Measurements from ENCODE around the gene PHACTR3.

The PHACTR3 gene

DNA sequence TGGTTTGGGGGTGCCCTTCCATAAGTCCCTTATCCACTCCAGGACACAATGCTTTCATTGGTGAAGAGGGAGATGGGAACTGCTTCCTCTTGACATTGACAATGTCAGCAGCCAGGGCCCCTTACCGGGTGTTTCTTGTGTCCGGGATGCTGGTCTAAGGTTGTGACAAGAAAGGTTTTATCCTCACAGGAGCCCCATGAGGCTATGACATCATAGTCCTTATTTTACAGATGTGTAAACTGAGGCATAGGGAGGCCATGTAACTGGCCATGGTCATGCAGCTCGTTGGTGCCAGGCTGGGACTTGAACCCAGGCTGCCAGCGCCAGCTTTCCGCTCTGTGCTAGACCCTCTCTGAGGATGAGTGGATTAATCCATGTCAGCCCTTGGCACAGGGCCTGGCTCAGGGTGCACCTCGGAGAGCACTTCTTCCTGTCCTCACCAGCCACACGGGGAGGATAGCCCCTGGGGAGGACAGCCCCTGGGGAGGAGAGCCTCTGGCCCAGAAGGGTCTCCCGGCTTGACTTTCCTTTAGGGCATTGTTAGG is 171.8 kb downstream of the PHACTR3 start:
- DNase-seq (ENCODE audit: low read depth) = no peak
- TF ChIP-seq, protein P1, sequence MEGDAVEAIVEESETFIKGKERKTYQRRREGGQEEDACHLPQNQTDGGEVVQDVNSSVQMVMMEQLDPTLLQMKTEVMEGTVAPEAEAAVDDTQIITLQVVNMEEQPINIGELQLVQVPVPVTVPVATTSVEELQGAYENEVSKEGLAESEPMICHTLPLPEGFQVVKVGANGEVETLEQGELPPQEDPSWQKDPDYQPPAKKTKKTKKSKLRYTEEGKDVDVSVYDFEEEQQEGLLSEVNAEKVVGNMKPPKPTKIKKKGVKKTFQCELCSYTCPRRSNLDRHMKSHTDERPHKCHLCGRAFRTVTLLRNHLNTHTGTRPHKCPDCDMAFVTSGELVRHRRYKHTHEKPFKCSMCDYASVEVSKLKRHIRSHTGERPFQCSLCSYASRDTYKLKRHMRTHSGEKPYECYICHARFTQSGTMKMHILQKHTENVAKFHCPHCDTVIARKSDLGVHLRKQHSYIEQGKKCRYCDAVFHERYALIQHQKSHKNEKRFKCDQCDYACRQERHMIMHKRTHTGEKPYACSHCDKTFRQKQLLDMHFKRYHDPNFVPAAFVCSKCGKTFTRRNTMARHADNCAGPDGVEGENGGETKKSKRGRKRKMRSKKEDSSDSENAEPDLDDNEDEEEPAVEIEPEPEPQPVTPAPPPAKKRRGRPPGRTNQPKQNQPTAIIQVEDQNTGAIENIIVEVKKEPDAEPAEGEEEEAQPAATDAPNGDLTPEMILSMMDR (IDR thresholded peaks at IDR 0.05; ENCODE audit: insufficient read depth, low read depth, low read length, missing control alignments) = no peak
- no peak overlapping the region for H3K4me3 ChIP-seq (ENCODE audit: low read depth, low read length)

DNA sequence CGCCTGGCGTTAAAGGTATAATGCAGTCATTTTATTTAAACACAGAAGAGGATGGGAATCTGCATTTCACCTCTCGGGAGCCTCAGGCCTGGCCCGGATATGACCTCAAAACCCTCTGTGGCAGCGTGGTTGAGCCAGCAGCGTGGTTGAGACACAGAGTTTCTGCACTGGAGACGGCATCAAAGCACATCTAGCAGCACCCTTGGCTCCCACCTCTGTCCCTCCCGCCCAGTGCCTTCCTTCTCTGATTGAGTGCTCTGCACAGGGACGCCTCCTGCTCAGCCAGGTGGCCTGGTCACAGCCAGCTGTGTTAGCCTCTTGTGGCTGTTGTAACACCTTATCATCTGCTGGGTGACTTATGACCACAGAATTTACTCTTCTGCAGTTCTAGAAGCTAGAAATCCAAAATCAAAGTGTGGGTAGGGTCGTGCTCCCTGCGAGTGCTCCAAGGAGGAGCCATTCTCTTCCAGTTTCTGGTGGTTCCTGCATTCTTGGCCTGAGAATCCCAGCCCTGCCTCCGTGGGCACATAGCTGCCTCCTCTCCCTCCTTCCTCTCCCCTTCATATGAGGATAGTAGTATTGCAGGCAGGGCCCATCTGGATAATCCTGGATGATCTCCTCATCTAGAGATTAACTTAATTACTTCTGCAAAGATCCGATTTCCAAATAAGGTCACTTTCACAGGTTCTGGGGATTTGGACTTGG is 172.4 kb downstream of the PHACTR3 start:
- TF ChIP-seq, protein P1 (IDR thresholded peaks at IDR 0.05; ENCODE audit: insufficient read depth, low read depth, low read length, missing control alignments) = no peak
- H3K4me3 ChIP-seq (ENCODE audit: low read depth, low read length) = no peak overlapping the region
- no peak for DNase-seq (ENCODE audit: low read depth)

DNA sequence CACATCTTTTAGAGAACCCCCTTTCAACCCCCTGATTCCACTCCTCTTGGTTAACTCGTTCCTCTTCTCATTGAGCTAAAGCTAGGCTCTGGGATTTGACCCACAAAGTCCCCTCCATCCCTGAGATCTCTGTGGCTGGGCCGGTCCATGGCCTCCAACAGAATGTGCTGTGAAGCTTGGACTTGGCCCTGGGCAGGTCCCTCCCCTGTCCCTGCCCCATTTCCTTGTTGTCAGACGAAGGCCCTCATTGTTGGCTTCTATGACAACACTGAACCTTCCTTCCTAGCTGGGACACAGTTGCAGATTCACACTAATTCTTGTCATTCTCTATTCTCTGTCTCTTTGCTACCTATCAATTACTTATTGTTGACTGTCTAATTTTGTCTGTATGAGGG is 173.0 kb downstream of the PHACTR3 start:
- TF ChIP-seq, protein P1 (IDR thresholded peaks at IDR 0.05; ENCODE audit: insufficient read depth, low read depth, low read length, missing control alignments) = no peak
- no peak overlapping the region for H3K4me3 ChIP-seq (ENCODE audit: low read depth, low read length)
- no peak for DNase-seq (ENCODE audit: low read depth)

DNA sequence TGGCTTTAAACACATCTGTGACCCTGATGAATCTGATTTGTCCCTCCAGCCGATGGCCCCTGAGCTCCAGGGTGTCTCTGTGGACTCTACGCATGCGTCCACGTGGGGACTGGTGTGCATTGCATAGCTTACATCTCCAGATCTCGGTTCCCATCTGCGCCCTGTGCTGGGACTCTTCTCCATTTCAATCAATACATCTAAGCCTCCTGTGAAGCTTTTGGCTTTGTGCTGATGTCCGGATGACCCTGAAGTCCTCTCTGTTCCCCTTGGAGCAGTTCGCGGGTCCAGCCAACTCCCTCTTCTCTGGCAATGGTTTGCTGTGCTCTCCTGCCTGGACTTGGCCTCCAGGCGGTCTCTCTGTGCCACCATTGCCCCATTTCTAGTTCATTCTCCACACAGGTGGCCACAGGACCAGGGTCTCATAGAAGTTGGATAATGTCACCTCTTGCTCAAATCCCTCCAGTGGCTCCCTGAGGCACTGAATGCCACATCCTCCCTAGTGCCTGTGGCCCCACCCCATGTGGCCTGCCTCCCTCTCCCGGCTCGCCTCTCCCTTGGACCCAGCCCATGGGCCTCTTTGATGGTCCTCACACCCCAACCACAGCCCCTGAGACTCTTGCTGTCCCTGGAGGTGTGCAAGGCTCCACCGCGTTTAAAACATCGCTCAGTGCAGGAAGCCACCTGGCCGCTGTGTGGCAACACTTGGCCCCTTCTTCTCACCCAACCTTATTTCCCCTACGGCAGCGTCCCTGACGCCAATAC is 173.7 kb downstream of the PHACTR3 start:
- TF ChIP-seq, protein P1 (IDR thresholded peaks at IDR 0.05; ENCODE audit: insufficient read depth, low read depth, low read length, missing control alignments) = no peak
- no peak for DNase-seq (ENCODE audit: low read depth)
- H3K4me3 ChIP-seq (ENCODE audit: low read depth, low read length) = no peak overlapping the region

DNA sequence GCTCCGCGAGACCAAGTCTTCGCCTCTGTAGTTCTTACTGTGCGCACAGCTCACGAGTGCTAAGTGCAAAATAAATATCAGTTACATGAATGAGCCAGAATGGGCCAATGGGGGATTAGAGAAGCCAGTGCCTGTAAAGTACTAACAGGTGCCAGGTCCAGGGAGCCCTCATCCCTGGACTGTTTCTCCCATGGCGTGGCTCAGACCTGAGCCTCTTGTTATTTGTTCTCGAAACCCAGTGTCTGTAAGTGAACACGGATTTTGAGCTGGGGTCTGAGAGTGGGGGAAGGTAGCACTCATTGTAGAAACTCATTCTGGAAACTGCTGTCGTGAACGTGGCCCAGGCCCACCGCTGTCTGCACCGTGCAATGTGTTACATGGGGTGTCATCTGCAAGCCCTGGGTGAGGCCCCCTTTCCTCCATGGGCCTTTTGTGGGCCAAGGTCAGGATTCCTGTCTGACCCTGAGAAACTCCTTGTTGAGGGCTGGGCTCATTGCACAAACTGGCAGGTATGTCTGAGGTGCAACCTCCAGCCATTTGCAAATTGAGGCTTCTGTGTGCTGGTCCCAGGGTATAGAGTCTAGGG is 174.4 kb downstream of the PHACTR3 start:
- no peak for DNase-seq (ENCODE audit: low read depth)
- H3K4me3 ChIP-seq (ENCODE audit: low read depth, low read length) = no peak overlapping the region

DNA sequence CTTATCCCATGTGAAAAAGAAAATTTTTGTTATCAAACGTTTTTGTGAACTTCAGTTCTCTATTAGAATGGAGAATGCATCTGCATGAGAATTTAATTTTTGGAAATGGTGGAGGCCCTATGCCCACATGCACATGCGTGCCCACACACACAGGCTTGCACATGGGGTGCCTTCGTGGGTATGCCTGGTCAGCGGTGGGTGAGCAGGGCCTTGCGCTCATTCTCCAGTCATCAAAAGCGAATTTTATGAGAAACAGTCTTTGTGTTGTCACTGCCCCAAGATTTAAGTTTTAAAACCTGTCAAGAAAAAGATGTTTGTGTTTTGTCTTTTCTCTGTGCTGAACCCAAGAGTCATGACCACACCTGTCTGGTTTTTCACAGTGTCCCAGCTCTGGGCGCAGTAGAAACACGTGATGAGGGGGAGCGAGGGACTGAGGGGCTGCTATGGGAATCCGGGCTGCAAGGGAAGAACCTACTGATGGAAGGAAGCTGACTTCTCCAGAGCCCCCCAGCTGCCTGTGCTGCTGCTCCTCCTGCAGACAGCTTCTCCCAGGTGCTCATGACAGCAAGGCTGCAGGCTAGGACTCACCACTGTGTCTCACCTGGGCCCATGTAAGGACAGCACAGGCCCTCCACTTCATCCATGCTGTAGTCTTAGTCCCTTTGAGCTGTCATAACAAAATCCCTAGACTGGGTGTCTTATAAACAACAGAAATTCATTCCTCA is 175.5 kb downstream of the PHACTR3 start:
- TF ChIP-seq, protein P1 (IDR thresholded peaks at IDR 0.05; ENCODE audit: insufficient read depth, low read depth, low read length, missing control alignments) = no peak

More for the DNA sequence above, 174.4 kb downstream of the PHACTR3 start:
- TF ChIP-seq, protein P1 (IDR thresholded peaks at IDR 0.05; ENCODE audit: insufficient read depth, low read depth, low read length, missing control alignments) = no peak

More for the DNA sequence above, 175.5 kb downstream of the PHACTR3 start:
- no peak for DNase-seq (ENCODE audit: low read depth)
- no peak overlapping the region for H3K4me3 ChIP-seq (ENCODE audit: low read depth, low read length)
